H1 (cell line): ENCODE data around the gene NR1H2. TPM values are rescaled to one million over a fixed set of nuclear protein-coding genes. Genes with fewer than 3 reads are reported as not detected.
A peak's percentile ranks its signal among the peaks of the same experiment; 100 is the strongest.

Experiments used
- CTCF ChIA-PET: fragments of 300-600 bp; sonication (Branson Sonifier 250); formaldehyde crosslinking; loops from one replicate; lab custom pipeline; 2021; ENCODE audit not compliant: partially characterized antibody; lab: Charles Lee
- POLR2A ChIA-PET: fragments of 300-600 bp; sonication (Branson Sonifier 250); formaldehyde crosslinking; loops from one replicate; lab custom pipeline; 2021; ENCODE audit warnings: inconsistent platforms; ENCODE audit not compliant: partially characterized antibody; lab: Charles Lee
- DNase-seq, 2 experiments: peaks; one replicate each; pipeline versions ENCODE4 v3.0.0 to v3.0.0-alpha.2; 2010 to 2022; ENCODE audit warnings: low spot score in 2 of 2, low read depth in 1 of 2, mixed read lengths in 1 of 2
- FAIRE-seq: peaks from 2 replicates; lab custom pipeline; 2011; peaks lifted over from hg19 to GRCh38; lab: Jason Lieb, UNC
- H2AFZ ChIP-seq: 2 replicates; pipeline ENCODE4 v1.8.1; 2012; ENCODE audit warnings: low read length, inconsistent platforms
- H2AK5ac ChIP-seq: 2 replicates; pipeline ENCODE4 v1.6.1; 2013; ENCODE audit warnings: low read depth, low read length
- H2BK120ac ChIP-seq: replicated peaks from 2 replicates; pipeline ENCODE3; 2013; ENCODE audit warnings: low read depth, low read length, inconsistent platforms
- H2BK12ac ChIP-seq: 2 replicates; pipeline ENCODE4 v1.6.1; 2013; ENCODE audit warnings: low read depth, low read length
- H2BK15ac ChIP-seq: 2 replicates; pipeline ENCODE4 v1.6.1; 2013; ENCODE audit warnings: low read length
- H2BK20ac ChIP-seq: 2 replicates; pipeline ENCODE4 v1.6.1; 2013; ENCODE audit warnings: low read length
- H2BK5ac ChIP-seq: 2 replicates; pipeline ENCODE4 v1.6.1; 2013; ENCODE audit warnings: low read depth, low read length
- H3K14ac ChIP-seq: 2 replicates; pipeline ENCODE4 v1.6.1; 2013; ENCODE audit warnings: inconsistent platforms; ENCODE audit not compliant: insufficient read length
- H3K18ac ChIP-seq: 2 replicates; pipeline ENCODE4 v1.6.1; 2013; ENCODE audit warnings: low read length; ENCODE audit errors: extremely low read depth
- H3K23ac ChIP-seq: 2 replicates; pipeline ENCODE4 v1.6.1; 2013; ENCODE audit warnings: inconsistent platforms; ENCODE audit not compliant: insufficient read length
- H3K23me2 ChIP-seq: 2 replicates; pipeline ENCODE4 v1.6.1; 2013; ENCODE audit warnings: low read depth, low read length
- H3K27ac ChIP-seq: 2 replicates; pipeline ENCODE4 v1.6.1; 2011; ENCODE audit warnings: low read depth, low read length, inconsistent platforms
- H3K27me3 ChIP-seq, 4 experiments: replicated peaks in 1 of 4; 1 replicate in 1 of 4; 2 replicates in 3 of 4; pipeline versions ENCODE4 v1.6.1 to v1.8.1; 2011 to 2013; ENCODE audit warnings: low read length in 3 of 4, mild to moderate bottlenecking in 3 of 4, inconsistent platforms in 2 of 4, mixed read lengths in 2 of 4, moderate library complexity in 1 of 4; ENCODE audit not compliant: control insufficient read depth in 3 of 4, insufficient read depth in 3 of 4; ENCODE audit errors: extremely low read depth in 1 of 4
- H3K36me3 ChIP-seq, 4 experiments: 2 replicates each; pipeline versions ENCODE4 v1.6.1 to v1.8.1; 2011 to 2013; ENCODE audit warnings: mild to moderate bottlenecking in 4 of 4, low read length in 3 of 4, moderate library complexity in 2 of 4, control low read depth in 1 of 4, inconsistent platforms in 1 of 4; ENCODE audit not compliant: insufficient read depth in 4 of 4, control insufficient read depth in 2 of 4
- H3K4ac ChIP-seq: replicated peaks from 2 replicates; pipeline ENCODE3; 2013; ENCODE audit warnings: low read length, low read depth, mixed read lengths, inconsistent platforms; ENCODE audit not compliant: insufficient read length
- H3K4me1 ChIP-seq, 4 experiments: replicated peaks in 1 of 4; 1 replicate in 1 of 4; 2 replicates in 3 of 4; pipeline versions ENCODE4 v1.6.1 to v1.8.1; 2011 to 2013; ENCODE audit warnings: low read length in 3 of 4, inconsistent platforms in 2 of 4, mixed read lengths in 1 of 4; ENCODE audit not compliant: insufficient read depth in 4 of 4, control insufficient read depth in 3 of 4
- H3K4me2 ChIP-seq, 2 experiments: 2 replicates each; pipeline versions ENCODE4 v1.6.1 to v1.8.1; 2011 to 2013; ENCODE audit warnings: low read depth in 2 of 2, low read length in 2 of 2, control low read depth in 1 of 2, inconsistent platforms in 1 of 2, mild to moderate bottlenecking in 1 of 2; ENCODE audit not compliant: insufficient read depth in 1 of 2
- H3K4me3 ChIP-seq, 4 experiments: fragments of 200-600, 300-600 bp in 1 of 4; sonication (generic), shearing (Covaris generic), sonication (Bioruptor Twin) in 1 of 4; 2 replicates each; pipeline versions ENCODE4 v1.5.1 to v1.8.1; 2011 to 2016; ENCODE audit warnings: low read length in 4 of 4, low read depth in 3 of 4, control low read depth in 2 of 4, inconsistent platforms in 2 of 4, mild to moderate bottlenecking in 2 of 4, mixed read lengths in 1 of 4, moderate library complexity in 1 of 4; ENCODE audit not compliant: insufficient read depth in 2 of 4; ENCODE audit errors: extremely low read depth in 1 of 4
- H3K56ac ChIP-seq: replicated peaks from 2 replicates; pipeline ENCODE3; 2013; ENCODE audit warnings: low read depth, mild to moderate bottlenecking, mixed read lengths, low read length, inconsistent platforms; ENCODE audit not compliant: insufficient read length
- H3K79me1 ChIP-seq: 2 replicates; pipeline ENCODE4 v1.6.1; 2013; ENCODE audit warnings: low read depth, low read length, control low read depth
- H3K79me2 ChIP-seq, 2 experiments: 2 replicates each; pipeline versions ENCODE4 v1.6.1 to v1.8.1; 2012 to 2013; ENCODE audit warnings: low read length in 2 of 2, mild to moderate bottlenecking in 2 of 2, inconsistent platforms in 1 of 2; ENCODE audit not compliant: insufficient read depth in 2 of 2, control insufficient read depth in 1 of 2
- H3K9ac ChIP-seq, 4 experiments: replicated peaks in 1 of 4; 1 replicate in 1 of 4; 2 replicates in 3 of 4; pipeline versions ENCODE4 v1.6.1 to v1.8.1; 2011 to 2013; ENCODE audit warnings: low read depth in 3 of 4, low read length in 3 of 4, control low read depth in 2 of 4, mild to moderate bottlenecking in 2 of 4, moderate library complexity in 2 of 4, inconsistent platforms in 1 of 4; ENCODE audit errors: extremely low read depth in 1 of 4
- H3K9me3 ChIP-seq, 2 experiments: 2 replicates each; pipeline versions ENCODE4 v1.6.1 to v1.8.1; 2012 to 2013; ENCODE audit warnings: mild to moderate bottlenecking in 2 of 2, moderate library complexity in 2 of 2, control low read depth in 1 of 2, inconsistent platforms in 1 of 2, low read depth in 1 of 2, low read length in 1 of 2, mixed read lengths in 1 of 2; ENCODE audit not compliant: insufficient read depth in 2 of 2
- H4K20me1 ChIP-seq, 2 experiments: replicated peaks in 1 of 2; 2 replicates each; pipeline versions ENCODE3 to v1.8.1; 2011 to 2013; ENCODE audit warnings: inconsistent platforms in 2 of 2, low read length in 2 of 2, mild to moderate bottlenecking in 1 of 2; ENCODE audit not compliant: insufficient read depth in 2 of 2, control insufficient read depth in 1 of 2
- H4K5ac ChIP-seq: 2 replicates; pipeline ENCODE4 v1.6.1; 2013; ENCODE audit warnings: low read length, low read depth, mixed read lengths, inconsistent platforms; ENCODE audit not compliant: insufficient read length
- H4K8ac ChIP-seq: 2 replicates; pipeline ENCODE4 v1.8.0; 2013; ENCODE audit warnings: mild to moderate bottlenecking, moderate library complexity, low read length, inconsistent platforms; ENCODE audit not compliant: insufficient read depth; ENCODE audit errors: extremely low read depth
- H4K91ac ChIP-seq: replicated peaks from 2 replicates; pipeline ENCODE3; 2013; ENCODE audit warnings: low read length, mixed read lengths, inconsistent platforms; ENCODE audit not compliant: insufficient read length
- NRF1 ChIP-seq: IDR thresholded peaks from 2 replicates; pipeline ENCODE4 v1.6.1; 2011; ENCODE audit warnings: mild to moderate bottlenecking, low read depth, low read length, improper control_type of control experiment
- POLR2AphosphoS5 ChIP-seq: IDR thresholded peaks from 2 replicates; pipeline ENCODE4 v1.6.1; 2011; ENCODE audit warnings: low read depth, low read length
- RXRA ChIP-seq: IDR thresholded peaks from 2 replicates; pipeline ENCODE4 v1.6.1; 2011; ENCODE audit warnings: low read depth, mild to moderate bottlenecking, low read length, moderate library complexity; ENCODE audit not compliant: insufficient read depth
- TCF12 ChIP-seq: IDR thresholded peaks from 2 replicates; pipeline ENCODE4 v1.6.1; 2011; ENCODE audit warnings: low read depth, mild to moderate bottlenecking, low read length
- USF2 ChIP-seq: IDR thresholded peaks from 2 replicates; pipeline ENCODE4 v1.6.1; 2011; ENCODE audit warnings: low read length, improper control_type of control experiment
- WGBS, 2 experiments: shearing (Covaris generic) in 1 of 2; methylation state at CpG; one replicate each; pipeline versions ENCODE4 v1.1.6 to v1.1.7; 2013 to 2015; ENCODE audit warnings: low lambda C conversion rate in 2 of 2, mixed read lengths in 2 of 2, inconsistent platforms in 1 of 2, low coverage in 1 of 2, missing lambda C conversion rate in 1 of 2; ENCODE audit not compliant: insufficient replicate concordance in 2 of 2, insufficient coverage in 1 of 2, insufficient read length in 1 of 2; ENCODE audit errors: extremely low coverage in 1 of 2, missing lambda C conversion rate in 1 of 2; 5-methylcytosine and 5-hydroxymethylcytosine counted together
- polyA plus RNA-seq, 7 experiments: library from polyadenylated mRNA; depleted of rRNA in 3 of 7; stranded (reverse) in 5 of 7; unstranded in 2 of 7; fragments of >200 nt in 5 of 7; fragments of 200-250 nt in 2 of 7; gene quantifications; 1 replicate in 5 of 7; 2 replicates in 1 of 7; 4 replicates in 1 of 7; pipeline versions ENCODE4 v1.2.1 to v1.2.3, GENCODE V29; 2011 to 2013; ENCODE audit warnings: missing spikeins in 2 of 7, mixed read lengths in 2 of 7
- total RNA-seq: library from RNA; stranded (reverse); fragmentation: NEBNext Ultra II Directional; extraction: Animal tissue kit (Norgen Biotek cat#: 25700); gene quantifications from 2 replicates; pipeline ENCODE4 v1.2.1, GENCODE V29; 2021

Gene NR1H2
- total and polyA plus RNA-seq, 2 of the 8 experiments (the other 6 are each of a cell fraction or from before 2014, with no cell fraction given) = 40.3 to 47.5 TPM

- no peak overlapping the region for H2AK5ac ChIP-seq
- no peak overlapping the region for H2BK12ac ChIP-seq
- 90% methylated on average over 24 of the region's 42 CpGs; no CpG with 5 or more reads in 1 of the 2 experiments for WGBS, 2 experiments
- no peaks in the 10 kb centered on the region for H3K9me3 ChIP-seq
- H3K4ac ChIP-seq = no peak overlapping the region
- no peak overlapping the region for H2BK15ac ChIP-seq
- H3K23me2 ChIP-seq = peaks cover 12% of the 10 kb centered on the region; the same call in 1 of the 2 replicates
- H2BK120ac ChIP-seq = no peak overlapping the region
- DNase-seq (no peak), FAIRE-seq (no peak)
- H3K56ac ChIP-seq = no peak overlapping the region
- H3K27me3 ChIP-seq = peaks cover 0 to 2% (median 0%) of the 10 kb centered on the region in 4 experiments; a peak in 1 of 7 replicates
- no peak overlapping the region for H2BK20ac ChIP-seq
- no peak overlapping the region for H3K23ac ChIP-seq
- no peak overlapping the region for H3K18ac ChIP-seq
- H4K91ac ChIP-seq = no peak overlapping the region
- no peak overlapping the region for H3K27ac ChIP-seq
- H3K79me2 ChIP-seq = no peaks in the 10 kb centered on the region
- no peak overlapping the region for H4K5ac ChIP-seq
- TF ChIP-seq POLR2AphosphoS5 (0 out of 2 replicates have a peak, but pooled peaks have one; percentile 10), USF2 (no peak), TCF12 (no peak), NRF1 (no peak), RXRA (no peak)
- H3K79me1 ChIP-seq = peaks cover 2% of the 10 kb centered on the region; the same call in 1 of the 2 replicates
- H3K4me1 ChIP-seq = peaks cover 0 to 20% (median 12%) of the 10 kb centered on the region in 4 experiments; a peak in 6 of 7 replicates
- no peak overlapping the region for H3K14ac ChIP-seq
- no peak overlapping the region; the same call in 1 of the 2 replicates for H4K8ac ChIP-seq
- no peak overlapping the region for H2BK5ac ChIP-seq
- H3K4me3 ChIP-seq = no peak overlapping the region
- H3K36me3 ChIP-seq = peaks cover 0 to 9% (median 0%) of the 10 kb centered on the region in 4 experiments; a peak in 1 of 8 replicates
- peaks cover 0 to 8% of the 10 kb centered on the region in 2 experiments for H4K20me1 ChIP-seq
- ChIA-PET POLR2A (interaction anchor here (0.8 to 2.2 kb wide), 9 partner anchors 10 to 65 kb away, joined by 3 to 14 read pairs (median 4); no protein-coding TSS in a partner anchor), CTCF (interaction anchor here (0.6 to 3.2 kb wide), 7 partner anchors 25 to 372 kb away, joined by 3 to 22 read pairs (median 3); no protein-coding TSS in a partner anchor)
- peak overlapping the region in 1 of 2 experiments; percentile 93; a peak in 2 of 4 replicates for H3K4me2 ChIP-seq
- no peak overlapping the region for H3K9ac ChIP-seq
- H2AFZ ChIP-seq = no peak overlapping the region
Measured at GRCh38 chr19:50417111-50418081, 41.1 kb downstream of the NR1H2 start.
